Measurements from ENCODE around the gene ARID1B.

DNA sequence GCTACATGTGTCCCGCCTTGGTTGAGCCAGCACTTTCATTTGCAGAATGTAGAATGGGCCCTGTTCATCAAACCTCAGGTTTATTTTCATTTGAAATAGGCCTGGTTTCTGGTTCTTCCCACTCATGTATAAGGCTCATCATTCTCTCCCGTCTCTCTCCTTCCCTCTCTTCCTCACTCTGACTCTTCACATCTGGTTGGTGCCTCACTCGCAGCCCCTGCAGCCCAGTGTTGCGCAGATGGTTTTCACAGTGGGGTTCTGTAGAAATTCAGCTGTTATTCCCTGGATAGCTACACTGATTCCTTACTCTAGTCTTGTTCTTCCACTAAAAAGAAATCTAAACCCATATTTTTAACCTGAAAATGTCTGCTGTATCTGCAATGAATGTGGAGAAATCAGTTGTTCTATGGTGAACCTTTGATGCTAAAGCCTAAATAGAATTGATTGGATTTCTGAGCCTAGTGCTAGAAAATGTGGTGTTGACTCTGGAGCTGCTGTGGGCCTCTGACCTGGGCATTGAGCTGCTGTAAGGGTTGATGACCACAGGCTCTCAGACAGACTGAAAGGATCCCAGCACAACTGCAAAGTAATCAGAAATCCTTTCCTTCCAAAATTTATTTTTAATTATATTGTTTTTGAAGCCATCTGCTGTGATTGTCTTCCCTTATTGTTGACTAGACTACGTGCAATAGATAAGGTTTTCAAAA lies 395.8 kb downstream of the ARID1B start:
- TF ChIP-seq CTCF (conservative IDR thresholded peaks at IDR 0.05) (no peak), ZFX (IDR thresholded peaks at IDR 0.05) (no peak)
